ENCODE data around the gene ACOD1.
"Not testable (repeated sequence)": the region's sequence is repeated elsewhere in the genome, so short reads cannot be mapped to it uniquely, and the experiment has no call there.

The ACOD1 gene

GRCh38 chr13:76954538-76954937 lies 6.2 kb downstream of the ACOD1 start:
- DNase-seq = no peak

DNA sequence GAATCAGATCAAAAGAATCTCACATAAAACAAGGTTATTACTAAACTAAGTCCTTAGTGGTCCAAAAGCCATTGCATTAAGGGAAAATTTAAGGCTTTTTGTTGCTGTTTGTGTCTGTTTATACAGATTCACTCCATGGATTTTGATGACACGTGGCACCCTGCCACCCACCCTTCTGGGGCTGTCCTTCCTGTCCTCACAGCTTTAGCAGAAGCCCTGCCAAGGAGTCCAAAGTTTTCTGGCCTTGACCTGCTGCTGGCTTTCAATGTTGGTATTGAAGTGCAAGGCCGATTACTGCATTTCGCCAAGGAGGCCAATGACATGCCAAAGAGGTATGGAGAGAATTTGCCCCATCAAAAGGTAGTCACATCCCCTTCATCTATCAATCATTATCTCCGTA lies 6.9 kb downstream of the ACOD1 start:
- no peak for DNase-seq

DNA sequence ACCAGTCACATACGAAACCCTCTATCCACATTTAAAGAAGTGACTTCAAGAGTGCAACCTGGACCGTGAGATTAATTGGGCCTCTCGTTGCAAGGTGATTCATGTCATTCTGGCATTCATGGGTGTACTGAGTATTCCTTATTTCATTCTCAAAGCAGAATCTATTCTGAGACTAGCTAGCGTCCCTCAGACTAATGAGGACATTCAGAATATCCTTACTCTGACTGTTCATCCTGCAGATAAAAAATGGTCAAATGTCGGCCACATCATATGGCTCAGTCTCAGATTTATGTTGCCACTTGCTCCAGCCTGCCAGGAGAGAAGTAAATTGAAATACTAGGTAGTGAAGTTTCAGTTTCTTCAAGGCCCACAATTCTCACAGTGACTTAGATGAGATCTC lies 7.3 kb downstream of the ACOD1 start:
- no peak for DNase-seq

GRCh38 chr13:76958841-76959432 lies 10.6 kb downstream of the ACOD1 start:
- DNase-seq = no peak

GRCh38 chr13:76959734-76960133 lies 11.4 kb downstream of the ACOD1 start:
- DNase-seq = not testable (repeated sequence)

DNA sequence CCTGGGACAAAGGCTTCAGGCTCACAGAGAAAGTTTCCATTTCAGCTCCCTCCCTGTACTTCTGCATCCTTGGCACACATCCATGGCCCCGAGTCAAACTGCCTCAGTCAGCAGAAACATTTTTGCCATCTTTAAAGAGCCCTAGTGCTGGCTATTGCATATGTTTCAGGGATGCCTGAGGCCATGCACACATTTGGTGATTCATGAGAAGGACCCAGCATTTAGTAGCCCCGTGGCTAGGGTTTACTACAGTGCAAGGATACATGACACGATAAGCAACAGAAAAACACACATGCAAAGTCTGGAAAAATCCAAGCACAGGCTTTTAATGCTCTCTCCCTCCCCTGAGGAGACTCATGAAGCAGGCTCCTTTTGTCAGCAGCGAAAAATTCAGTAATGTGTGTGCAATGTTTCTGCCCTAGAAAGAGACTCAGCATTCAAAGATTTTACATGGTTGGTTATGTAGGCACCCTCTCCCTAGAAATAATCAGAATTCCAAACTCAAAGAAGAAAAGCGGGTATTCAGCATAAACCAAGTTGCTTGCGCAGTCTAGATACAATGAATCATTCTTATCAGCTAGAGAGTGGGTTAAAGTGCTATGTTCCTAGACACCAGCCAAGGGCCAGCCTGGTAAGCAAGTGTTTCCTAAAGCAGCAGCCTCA lies 17.6 kb downstream of the ACOD1 start:
- no peak for DNase-seq

GRCh38 chr13:76967031-76967430 lies 18.7 kb downstream of the ACOD1 start:
- no peak for DNase-seq

- DNase-seq = no peak
Observed at GRCh38 chr13:76968041-76968440, 19.7 kb downstream of the ACOD1 start.

DNA sequence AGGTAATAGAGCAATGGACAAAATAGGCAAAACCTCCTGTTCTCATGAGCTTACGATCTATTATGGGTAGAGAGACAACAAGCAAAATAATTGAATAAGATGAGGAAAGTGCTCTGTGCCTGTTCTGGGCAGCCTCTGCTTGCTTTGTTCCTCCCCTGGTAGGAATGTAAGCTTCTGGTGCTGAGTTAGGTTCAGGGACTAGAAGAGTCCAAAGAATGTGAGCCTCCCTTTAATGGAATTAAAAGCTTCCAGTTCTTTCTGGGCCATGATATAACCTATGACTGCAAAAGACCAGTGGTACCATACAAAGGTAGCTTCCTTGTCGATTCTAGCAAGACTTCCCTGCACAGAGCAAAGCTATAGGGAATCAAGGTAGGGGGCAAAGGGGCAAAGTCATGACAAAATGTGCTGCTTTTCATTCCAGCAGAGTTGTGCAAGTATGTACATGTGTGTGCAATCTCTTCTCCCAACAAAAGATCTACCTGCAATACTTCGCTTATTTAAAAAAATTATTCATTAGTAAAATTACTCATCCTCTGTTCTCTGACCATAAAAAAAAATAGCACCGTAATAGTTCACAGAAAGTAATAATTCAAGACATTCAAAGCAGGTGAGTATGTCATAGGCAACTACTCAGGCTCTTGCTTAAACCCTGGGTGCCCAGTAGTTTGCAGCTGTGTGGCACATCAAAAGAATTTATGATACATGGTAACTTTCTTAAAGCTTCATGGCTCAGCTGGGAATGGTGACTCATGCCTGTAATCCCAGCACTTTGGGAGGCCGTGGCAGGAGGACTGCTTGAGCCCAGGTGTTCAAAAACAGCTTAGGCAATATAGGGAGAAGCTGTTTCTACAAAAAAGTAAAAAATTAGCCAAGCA lies 21.4 kb downstream of the ACOD1 start:
- DNase-seq = no peak

DNA sequence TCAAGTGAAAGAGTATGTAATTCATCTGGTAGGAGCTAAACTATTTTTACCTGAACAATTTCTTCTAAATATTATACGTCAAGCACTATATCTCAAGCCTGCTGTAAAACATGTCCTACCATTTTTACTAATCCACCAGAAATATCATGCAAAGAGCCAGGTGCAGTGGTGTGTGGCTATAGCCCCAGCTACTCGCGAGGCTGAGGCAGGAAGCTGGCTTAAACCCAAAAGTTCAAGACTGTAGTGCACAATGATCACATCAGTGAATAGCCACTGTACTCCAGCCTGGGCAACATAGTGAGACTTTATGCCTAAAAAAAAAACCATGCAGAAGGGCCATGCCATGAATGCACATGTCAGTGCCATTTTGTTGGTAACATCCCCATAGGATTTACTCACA lies 22.9 kb downstream of the ACOD1 start:
- no peak for DNase-seq

- DNase-seq = no peak
Observed at GRCh38 chr13:76971851-76972829, 23.8 kb downstream of the ACOD1 start.

- no peak for DNase-seq
Observed at GRCh38 chr13:76973920-76974617, 25.8 kb downstream of the ACOD1 start.

DNA sequence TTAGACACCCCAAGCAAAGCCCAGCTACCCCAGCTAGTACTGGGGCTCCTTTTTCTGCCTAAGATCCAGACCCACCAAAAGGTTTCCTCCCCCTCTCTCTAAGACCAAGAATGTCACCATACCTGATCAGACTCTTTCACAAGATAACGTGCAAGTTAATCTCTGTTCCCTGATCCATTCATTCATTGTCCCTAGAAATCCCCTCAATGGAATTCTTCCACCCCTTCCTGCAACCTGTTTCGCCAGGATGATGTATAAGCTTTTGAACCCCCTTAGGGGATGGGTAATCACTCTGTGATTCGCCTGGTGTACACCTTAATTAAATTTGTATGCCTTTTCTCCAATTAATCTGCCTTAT lies 26.3 kb downstream of the ACOD1 start:
- DNase-seq = no peak

DNA sequence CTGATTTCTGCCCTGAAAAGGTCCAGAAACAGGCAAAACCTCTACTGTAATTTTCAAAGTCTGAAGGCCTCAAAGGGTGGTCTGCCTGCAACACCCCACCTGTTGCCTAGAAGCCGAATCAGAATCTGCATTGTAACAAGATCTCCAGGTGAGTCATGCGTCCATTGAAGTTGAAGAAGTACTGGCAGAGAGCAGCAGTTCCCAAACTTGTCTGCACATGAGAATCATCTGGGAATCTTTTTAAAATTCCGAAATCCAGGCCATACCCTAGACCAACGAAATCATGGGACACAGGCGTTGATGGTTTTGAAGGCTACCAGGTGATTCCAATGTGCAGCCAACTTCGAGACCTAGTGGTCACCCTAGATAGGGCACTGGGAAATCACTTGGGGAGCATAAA lies 27.6 kb downstream of the ACOD1 start:
- no peak for DNase-seq

DNA sequence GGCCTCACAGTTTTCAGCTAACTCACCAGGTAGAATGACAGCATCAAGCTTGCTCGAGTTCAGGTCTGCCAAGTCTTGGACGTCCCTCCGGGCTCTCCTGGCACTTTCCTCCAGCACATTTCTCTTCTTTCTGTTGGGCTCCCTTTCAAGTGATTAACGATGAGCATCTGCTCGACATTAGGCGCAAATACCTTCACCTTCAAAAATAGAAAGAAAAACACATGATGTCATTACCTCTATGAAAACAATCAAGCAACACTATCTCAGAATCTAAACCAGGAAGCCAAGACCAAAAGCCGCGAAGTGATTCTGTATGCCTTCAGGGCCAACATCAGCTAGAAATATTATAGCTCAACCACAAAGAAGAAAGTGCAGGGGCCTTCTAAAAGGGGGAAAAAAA lies 28.2 kb downstream of the ACOD1 start:
- no peak for DNase-seq

GRCh38 chr13:76976929-76977328 lies 28.6 kb downstream of the ACOD1 start:
- no peak for DNase-seq

- DNase-seq = peak; percentile 92 to 96
Observed at GRCh38 chr13:76980075-76980718, 31.9 kb downstream of the ACOD1 start.

GRCh38 chr13:76982061-76982460 lies 33.8 kb downstream of the ACOD1 start:
- no peak for DNase-seq

DNA sequence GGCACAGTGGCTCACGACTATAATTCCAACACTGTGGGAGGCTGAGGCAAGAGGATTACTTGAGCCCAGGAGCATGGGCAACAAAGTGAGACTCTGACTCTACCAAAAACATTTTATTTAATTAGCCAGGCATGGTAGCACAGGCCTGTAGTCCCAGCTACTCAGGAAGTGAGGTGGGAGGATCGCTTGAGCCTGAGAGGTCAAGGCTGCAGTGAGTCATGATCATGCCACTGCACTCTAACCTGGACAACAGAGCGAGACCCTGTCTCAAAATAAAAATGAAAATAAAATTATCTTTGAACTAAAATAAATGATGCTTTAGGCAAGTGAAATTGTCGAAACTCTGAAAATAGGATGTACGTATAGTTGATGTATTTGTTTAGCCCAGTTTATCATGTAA lies 35.4 kb downstream of the ACOD1 start:
- DNase-seq = no peak

DNA sequence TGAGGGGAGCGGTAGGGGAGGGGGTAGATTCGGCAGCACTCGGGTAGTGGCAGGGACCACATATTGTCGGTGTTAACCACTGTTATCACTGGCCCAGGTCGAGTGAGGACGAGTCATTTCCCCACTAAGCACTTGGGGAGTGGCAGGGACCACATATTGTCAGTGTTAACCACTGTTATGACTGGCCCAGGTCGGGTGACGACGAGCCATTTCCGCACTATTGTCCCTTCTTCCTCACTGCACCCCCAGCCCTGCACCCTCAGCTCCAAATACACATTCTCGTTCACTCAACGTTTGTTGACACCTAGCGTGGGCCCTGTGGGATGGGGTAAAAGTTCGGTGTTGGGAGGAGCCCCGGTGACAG lies 43.1 kb downstream of the ACOD1 start:
- peak; percentile 50 to 52 for DNase-seq

- peak; percentile 86 to 87 for DNase-seq
Observed at GRCh38 chr13:76991796-76992547, 43.7 kb downstream of the ACOD1 start, which contains the start of gene CLN5. CLN5 (plus strand) TSS chr13:76992081; CDS start chr13:76992099, 18 bp downstream.
